HG03575 (cell line): ENCODE results near the gene CNNM2.
"Not testable (repeated sequence)": the region's sequence is repeated elsewhere in the genome, so short reads cannot be mapped to it uniquely, and the experiment has no call there.

Experiments
- ATAC-seq: cut with Tn5 transposase; IDR thresholded peaks from one replicate; pipeline ENCODE4 v1.9.1; 2021; ENCODE audit not compliant: unreplicated experiment, insufficient number of reproducible peaks, low FRiP score; ENCODE audit errors: extremely low read depth

The CNNM2 gene

GRCh38 chr10:103117247-103117646 lies 199.2 kb downstream of the CNNM2 start:
- no peak for ATAC-seq

- ATAC-seq: no peak
Measured at GRCh38 chr10:103120546-103120945, 202.5 kb downstream of the CNNM2 start.

DNA sequence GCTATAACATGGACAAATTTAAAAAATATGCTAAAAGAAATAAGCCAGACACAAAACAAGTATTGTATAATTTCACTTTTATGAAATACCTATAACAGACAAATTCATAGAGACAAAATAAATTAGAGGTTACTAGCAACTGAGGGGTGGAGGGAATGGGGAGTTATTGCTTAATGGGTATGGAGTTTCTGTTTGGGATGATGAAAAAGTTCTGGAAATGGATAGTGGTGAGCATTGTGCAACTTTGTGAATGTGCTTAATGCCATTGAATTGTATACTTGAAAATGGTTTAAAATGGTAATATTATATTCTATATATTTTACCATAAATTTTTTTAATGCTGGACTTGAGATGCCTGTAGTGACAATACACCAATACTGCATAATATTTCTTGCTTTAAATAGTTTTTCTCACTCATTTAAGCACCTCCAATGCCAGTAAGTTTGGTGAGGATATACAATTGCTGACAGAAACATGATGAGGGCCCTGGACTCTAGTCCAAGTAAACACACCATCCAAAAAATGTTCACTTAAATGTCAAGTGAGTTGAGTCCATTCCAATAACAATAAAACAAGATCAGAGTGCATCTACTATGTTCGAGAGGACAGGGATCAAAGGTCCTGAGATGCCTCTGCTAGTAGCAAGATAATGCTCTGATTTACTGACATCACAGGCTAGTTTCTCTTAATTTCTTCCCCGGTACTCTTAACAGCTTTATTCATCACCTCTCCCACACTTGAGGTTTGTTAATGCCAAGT lies 203.1 kb downstream of the CNNM2 start:
- ATAC-seq: no peak

- ATAC-seq: no peak
Measured at GRCh38 chr10:103123282-103124024, 205.4 kb downstream of the CNNM2 start.

GRCh38 chr10:103124420-103125096 lies 206.5 kb downstream of the CNNM2 start:
- no peak for ATAC-seq

DNA sequence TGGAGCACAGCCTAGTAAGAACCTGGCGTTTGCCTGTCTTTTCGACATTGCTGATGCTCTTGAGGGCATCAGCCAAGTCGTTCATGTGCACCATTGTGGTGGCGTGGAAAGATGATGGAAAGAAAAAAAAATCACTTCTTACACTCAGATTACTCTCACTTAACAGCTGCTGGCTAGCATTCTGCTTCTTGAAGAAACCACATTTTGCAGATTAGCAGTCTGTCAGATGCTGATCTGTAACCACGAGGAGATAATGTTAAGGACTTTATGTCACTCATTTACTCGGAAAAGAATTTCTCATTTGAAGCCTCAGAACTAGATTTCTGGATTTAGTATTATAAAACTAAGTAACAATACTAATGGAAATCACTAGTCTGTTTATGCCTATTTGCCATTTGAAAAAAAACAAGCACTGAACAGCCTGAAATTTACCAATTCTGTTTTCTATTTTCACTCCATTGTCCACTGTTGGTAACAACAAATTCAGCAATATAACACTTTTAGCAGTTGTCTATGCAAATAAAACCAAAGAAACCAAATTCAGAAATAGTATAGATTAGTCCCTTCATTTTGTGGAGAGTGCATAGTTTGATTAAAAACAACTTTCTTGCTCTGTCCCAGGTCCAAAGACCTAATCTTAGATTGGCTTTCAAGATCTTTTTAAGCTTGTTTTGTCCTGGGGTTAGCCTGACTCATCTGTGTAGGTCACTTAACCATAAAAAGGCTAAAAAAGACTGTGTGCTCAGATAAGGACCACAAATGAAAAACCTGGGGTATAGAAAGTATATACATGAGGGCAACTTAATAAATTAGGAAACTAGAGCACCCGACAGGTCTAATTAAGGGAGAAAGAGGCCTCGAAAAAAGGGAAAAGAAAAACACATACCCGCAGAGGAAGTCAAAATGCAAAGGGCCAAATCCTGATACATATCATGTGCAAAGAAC lies 207.5 kb downstream of the CNNM2 start:
- ATAC-seq: peak; percentile 75

- ATAC-seq: no peak
Measured at GRCh38 chr10:103127241-103127640, 209.1 kb downstream of the CNNM2 start.

DNA sequence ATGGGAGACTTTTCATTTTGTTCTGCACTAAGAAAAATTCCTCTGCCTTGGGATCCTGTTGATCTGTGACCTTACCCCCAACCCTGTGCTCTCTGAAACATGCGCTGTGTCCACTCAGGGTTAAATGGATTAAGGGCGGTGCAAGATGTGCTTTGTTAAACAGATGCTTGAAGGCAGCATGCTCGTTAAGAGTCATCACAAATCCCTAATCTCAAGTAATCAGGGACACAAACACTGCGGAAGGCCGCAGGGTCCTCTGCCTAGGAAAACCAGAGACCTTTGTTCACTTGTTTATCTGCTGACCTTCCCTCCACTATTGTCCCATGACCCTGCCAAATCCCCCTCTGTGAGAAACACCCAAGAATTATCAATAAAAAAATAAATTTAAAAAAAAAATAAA lies 212.1 kb downstream of the CNNM2 start:
- ATAC-seq: not testable (repeated sequence)

- ATAC-seq: no peak
Measured at GRCh38 chr10:103130910-103131309, 212.8 kb downstream of the CNNM2 start.

DNA sequence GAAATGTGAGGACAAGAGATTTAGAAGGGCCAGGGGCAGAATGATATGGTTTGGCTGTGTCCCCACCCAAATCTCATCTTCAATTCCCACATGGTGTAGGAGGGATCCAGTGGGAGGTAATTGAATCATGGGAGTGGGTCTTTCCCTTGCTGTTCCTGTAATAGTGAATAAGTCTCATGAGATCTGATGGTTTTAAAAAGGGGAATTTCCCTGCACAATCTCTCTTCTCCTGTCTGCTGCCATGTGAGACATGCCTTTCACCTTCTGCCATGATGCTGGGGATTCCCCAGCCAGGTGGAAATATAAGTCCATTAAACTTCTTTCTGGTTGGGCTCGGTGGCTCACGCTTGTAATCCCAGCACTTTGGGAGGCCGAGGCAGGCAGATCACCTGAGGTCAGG lies 217.1 kb downstream of the CNNM2 start:
- not testable (repeated sequence) for ATAC-seq

DNA sequence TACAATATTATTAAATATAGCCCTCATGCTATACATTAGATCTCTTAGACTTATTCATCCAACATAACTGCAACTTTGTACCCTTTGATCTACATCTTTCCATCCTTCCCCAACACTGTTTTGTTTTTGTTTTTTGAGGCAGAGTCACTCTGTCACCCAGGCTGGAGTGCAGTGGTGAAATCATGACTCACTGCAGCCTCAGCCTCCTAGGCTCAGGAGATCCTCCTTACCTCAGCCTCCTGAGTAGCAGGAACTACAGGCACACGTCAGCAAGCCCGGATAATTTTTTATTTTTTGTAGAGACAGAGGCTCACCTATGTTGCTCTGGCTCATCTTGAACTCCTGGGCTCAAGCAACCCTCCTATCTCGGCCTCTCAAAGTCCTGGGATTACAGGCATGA lies 221.7 kb downstream of the CNNM2 start:
- no peak for ATAC-seq
